HCT116 (cell line): Measurements from ENCODE around the gene C2CD2. TPM values are rescaled to one million over a fixed set of nuclear protein-coding genes. Genes with fewer than 3 reads are reported as not detected.

Experiments
- ATAC-seq: fragments of 200-7000 bp; cut with Tn5 transposase; 2 replicates; pipeline ENCODE4 v1.9.1; 2020; ENCODE audit warnings: mild to moderate bottlenecking, moderate library complexity
- BruUV-seq: library from RNA; stranded (reverse); fragments of 400-500 nt; replicated peaks from 2 replicates; lab custom pipeline; 2021; lab: Mats Ljungman, UMichigan
- CTCF ChIA-PET: fragments of 300-600 bp; sonication (Branson Sonifier 250); formaldehyde crosslinking; loops from one replicate; lab custom pipeline; 2021; ENCODE audit warnings: antibody characterized with exemption; lab: Charles Lee
- POLR2A ChIA-PET: fragments of 300-600, 350-600 bp; sonication (Branson Sonifier 250); formaldehyde crosslinking; loops from one replicate; lab custom pipeline; 2021; ENCODE audit warnings: antibody characterized with exemption; lab: Charles Lee
- RAD21 ChIA-PET, 2 experiments: fragments of 300-600 bp; sonication (Branson Sonifier 250); formaldehyde crosslinking; loops; one replicate each; lab custom pipeline; 2023; ENCODE audit warnings: low total read pairs in 2 of 2; ENCODE audit not compliant: uncharacterized antibody in 2 of 2, unreplicated experiment in 2 of 2, low non-redundant PET in 1 of 2; lab: Charles Lee
- DNase-seq: peaks from one replicate; pipeline ENCODE4 v3.0.0-alpha.2; 2010; ENCODE audit warnings: low read depth, low spot score
- H2AFZ ChIP-seq: fragments of 200-600 bp; shearing (Covaris generic), sonication (generic); 2 replicates; pipeline ENCODE4 v1.6.1; 2017; ENCODE audit warnings: low read depth, mixed run types, mixed read lengths, antibody characterized with exemption, low read length; ENCODE audit not compliant: poor library complexity, severe bottlenecking
- H3K27ac ChIP-seq: 2 replicates; pipeline ENCODE4 v1.5.1; 2012; ENCODE audit warnings: low read depth, low read length
- H3K27me3 ChIP-seq: fragments of 200-600 bp; sonication (generic); 2 replicates; pipeline ENCODE4 v1.6.1; 2016; ENCODE audit warnings: mixed run types, low read length, mixed read lengths; ENCODE audit not compliant: insufficient read depth
- H3K36me3 ChIP-seq, 2 experiments: fragments of 200-500 bp in 1 of 2; fragments of 200-600 bp in 1 of 2; sonication (Bioruptor generic) in 1 of 2; sonication (generic) in 1 of 2; 2 replicates each; pipeline versions ENCODE4 v1.5.1 to v1.6.1; 2014 to 2016; ENCODE audit warnings: low read length in 2 of 2, inconsistent platforms in 1 of 2, mixed read lengths in 1 of 2, mixed run types in 1 of 2; ENCODE audit not compliant: insufficient read depth in 2 of 2, control insufficient read depth in 1 of 2
- H3K4me1 ChIP-seq, 2 experiments: fragments of 200-600 bp in 1 of 2; sonication (generic) in 1 of 2; 2 replicates each; pipeline versions ENCODE4 v1.5.1 to v1.6.1; 2012 to 2017; ENCODE audit warnings: low read length in 2 of 2, inconsistent platforms in 1 of 2, mild to moderate bottlenecking in 1 of 2, mixed read lengths in 1 of 2, mixed run types in 1 of 2, moderate library complexity in 1 of 2; ENCODE audit not compliant: insufficient read depth in 2 of 2, control insufficient read depth in 1 of 2
- H3K4me2 ChIP-seq: fragments of 200-600 bp; sonication (generic); 2 replicates; pipeline ENCODE4 v1.6.1; 2017; ENCODE audit warnings: mixed run types, low read length, mixed read lengths
- H3K4me3 ChIP-seq, 2 experiments: fragments of 200-600 bp in 1 of 2; sonication (generic) in 1 of 2; replicated peaks in 1 of 2; 2 replicates each; pipeline ENCODE4 v1.5.1; 2011 to 2016; ENCODE audit warnings: low read length in 2 of 2, control low read depth in 1 of 2, low read depth in 1 of 2, mild to moderate bottlenecking in 1 of 2, mixed read lengths in 1 of 2, mixed run types in 1 of 2
- H3K79me2 ChIP-seq: fragments of 200-600 bp; sonication (generic); 2 replicates; pipeline ENCODE4 v1.6.1; 2017; ENCODE audit warnings: mild to moderate bottlenecking, mixed run types, low read length, moderate library complexity, mixed read lengths; ENCODE audit not compliant: insufficient read depth
- H3K9ac ChIP-seq: fragments of 200-600 bp; sonication (generic); 2 replicates; pipeline ENCODE4 v1.6.1; 2016; ENCODE audit warnings: low read length, mixed read lengths
- H3K9me2 ChIP-seq: fragments of 200-600 bp; sonication (generic), shearing (Covaris generic); 2 replicates; pipeline ENCODE4 v1.6.1; 2017; ENCODE audit warnings: mixed run types, mild to moderate bottlenecking, moderate library complexity; ENCODE audit not compliant: insufficient read depth
- H3K9me3 ChIP-seq, 2 experiments: fragments of 200-500 bp in 1 of 2; fragments of 200-600 bp in 1 of 2; sonication (Bioruptor generic) in 1 of 2; sonication (generic) in 1 of 2; 2 replicates each; pipeline ENCODE4 v1.6.1; 2014 to 2017; ENCODE audit warnings: low read length in 2 of 2, mixed read lengths in 2 of 2, inconsistent platforms in 1 of 2, low read depth in 1 of 2, mild to moderate bottlenecking in 1 of 2, mixed run types in 1 of 2, moderate library complexity in 1 of 2; ENCODE audit not compliant: control insufficient read depth in 1 of 2, insufficient read depth in 1 of 2
- H4K20me1 ChIP-seq: fragments of 200-600 bp; sonication (generic), shearing (Covaris generic); 2 replicates; pipeline ENCODE4 v1.6.1; 2017; ENCODE audit warnings: mixed run types, mild to moderate bottlenecking, moderate library complexity; ENCODE audit not compliant: insufficient read depth
- CEBPB ChIP-seq: IDR thresholded peaks from 2 replicates; pipeline ENCODE4 v1.6.1; 2012; ENCODE audit warnings: low read depth
- EGR1 ChIP-seq: IDR thresholded peaks from 2 replicates; pipeline ENCODE4 v1.6.1; 2012; ENCODE audit warnings: low read depth
- ELF1 ChIP-seq: IDR thresholded peaks from 2 replicates; pipeline ENCODE4 v1.6.1; 2012; ENCODE audit warnings: low read depth, borderline replicate concordance
- EZH2 ChIP-seq: fragments of 200-600 bp; sonication (generic); IDR thresholded peaks from 2 replicates; pipeline ENCODE4 v1.6.1; 2017; ENCODE audit warnings: antibody characterized with exemption, mixed run types
- EZH2phosphoT487 ChIP-seq: fragments of 200-600 bp; IDR thresholded peaks from 2 replicates; pipeline ENCODE4 v1.6.1; 2018; ENCODE audit warnings: antibody characterized with exemption, borderline replicate concordance
- FOSL1 ChIP-seq: IDR thresholded peaks from 2 replicates; pipeline ENCODE4 v1.6.1; 2012; ENCODE audit warnings: low read depth
- JUND ChIP-seq: IDR thresholded peaks from 2 replicates; pipeline ENCODE4 v1.6.1; 2012
- POLR2A ChIP-seq: IDR thresholded peaks from 2 replicates; pipeline ENCODE4 v1.7.0; 2011; ENCODE audit warnings: borderline replicate concordance; ENCODE audit not compliant: insufficient read depth, insufficient read length; ENCODE audit errors: extremely low read depth
- POLR2AphosphoS5 ChIP-seq: IDR thresholded peaks from 2 replicates; pipeline ENCODE4 v1.6.1; 2011; ENCODE audit warnings: mild to moderate bottlenecking, low read depth, low read length, moderate library complexity
- RAD21 ChIP-seq: IDR thresholded peaks from 2 replicates; pipeline ENCODE4 v1.6.1; 2012; ENCODE audit warnings: low read depth, mild to moderate bottlenecking
- SRF ChIP-seq: IDR thresholded peaks from 2 replicates; pipeline ENCODE4 v1.6.1; 2012; ENCODE audit warnings: low read depth
- YY1 ChIP-seq: IDR thresholded peaks from 2 replicates; pipeline ENCODE4 v1.6.1; 2011; ENCODE audit warnings: low read length, low read depth, moderate library complexity, mild to moderate bottlenecking; ENCODE audit not compliant: insufficient replicate concordance; ENCODE audit errors: extremely low read depth
- ZFX ChIP-seq: fragments of 450-650 bp; IDR thresholded peaks from 2 replicates; pipeline ENCODE4 v1.6.1; 2017
- intact Hi-C: fragments of 100-400 bp; cut with micrococcal nuclease; formaldehyde crosslinking; loops from 2 replicates; pipeline ENCODE4 v1.10.0; 2022
- total RNA-seq: library from RNA; stranded (reverse); gene quantifications from one replicate; pipeline ENCODE4 v1.2.1, GENCODE V29; 2021; ENCODE audit not compliant: unreplicated experiment
- TF ChIP-seq, protein P1 (sequence below): IDR thresholded peaks from 2 replicates; pipeline ENCODE4 v1.6.1; 2012

The C2CD2 gene
- total RNA-seq, 1 experiment from 2014 or later: 22.0 TPM

- TF ChIP-seq POLR2AphosphoS5: no peak
Measured at GRCh38 chr21:41894922-41895557, 58.8 kb downstream of the C2CD2 start (continued).

DNA sequence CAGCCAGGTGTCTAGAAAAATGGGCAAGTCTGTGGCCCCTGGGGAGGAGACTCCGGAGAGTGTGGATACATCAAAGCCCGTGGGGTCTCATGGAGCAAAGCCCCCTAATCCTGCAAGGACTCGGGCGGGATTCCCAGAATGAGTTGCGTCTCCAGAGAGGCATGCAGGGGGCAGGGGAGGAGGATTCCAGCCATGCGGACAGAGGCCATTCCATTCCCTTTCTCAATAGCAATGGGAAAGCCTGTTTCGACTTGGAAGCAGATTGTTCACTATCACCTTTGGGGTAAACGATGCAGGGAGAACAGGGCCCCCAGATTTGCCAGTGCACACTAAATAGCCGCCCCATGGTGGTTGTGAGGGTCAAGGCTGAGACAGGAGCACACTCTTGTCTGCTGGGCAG is 59.3 kb downstream of the C2CD2 start:
- no peak for DNase-seq
- POLR2A ChIA-PET: no interaction called here
- Histone ChIP-seq H3K4me3 (no peak overlapping the region), H3K9me3 (no peaks in the 10 kb centered on the region), H3K36me3 (no peaks in the 10 kb centered on the region; a peak in 1 of 4 replicates), H3K4me2 (no peak overlapping the region), H3K9ac (no peak overlapping the region), H4K20me1 (no peaks in the 10 kb centered on the region), H3K4me1 (peaks cover 0 to 6% of the 10 kb centered on the region in 2 experiments; a peak in 1 of 4 replicates), H3K9me2 (no peaks in the 10 kb centered on the region), H3K27ac (no peak overlapping the region), H2AFZ (no peak overlapping the region), H3K79me2 (no peaks in the 10 kb centered on the region), H3K27me3 (no peaks in the 10 kb centered on the region)
- CTCF ChIA-PET: no interaction called here
- intact Hi-C loops: no loop called here
- TF ChIP-seq CEBPB (no peak), ELF1 (no peak), POLR2AphosphoS5 (no peak), FOSL1 (no peak), RAD21 (no peak), POLR2A (no peak), YY1 (no peak), SRF (no peak), EZH2phosphoT487 (no peak), ZFX (no peak), EZH2 (no peak), EGR1 (no peak), JUND (no peak)
- TF ChIP-seq, protein P1, sequence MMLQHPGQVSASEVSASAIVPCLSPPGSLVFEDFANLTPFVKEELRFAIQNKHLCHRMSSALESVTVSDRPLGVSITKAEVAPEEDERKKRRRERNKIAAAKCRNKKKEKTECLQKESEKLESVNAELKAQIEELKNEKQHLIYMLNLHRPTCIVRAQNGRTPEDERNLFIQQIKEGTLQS: no peak
- RAD21 ChIA-PET: no interaction called here
- no peak for ATAC-seq
- no TSS peak for BruUV-seq
